Effector memory CD4-positive, alpha-beta T cell (primary cell): ENCODE data around the gene NPHS1.

Source experiments
- DNase-seq, 3 donors: peaks; one replicate each; pipeline ENCODE4 v3.0.0-alpha.2; 2020
- H3K27ac ChIP-seq: 2 replicates; pipeline ENCODE4 v1.7.0; 2013; ENCODE audit warnings: mild to moderate bottlenecking, low read length, moderate library complexity; ENCODE audit not compliant: insufficient read depth, poor library complexity, severe bottlenecking
- H3K27me3 ChIP-seq: replicated peaks from 2 replicates; pipeline ENCODE4 v1.7.0; 2013; ENCODE audit warnings: mild to moderate bottlenecking, low read length; ENCODE audit not compliant: insufficient read depth, control insufficient read depth, poor library complexity, severe bottlenecking
- H3K36me3 ChIP-seq: 2 replicates; pipeline ENCODE4 v1.7.0; 2013; ENCODE audit warnings: mild to moderate bottlenecking, low read length, moderate library complexity; ENCODE audit not compliant: control insufficient read depth, insufficient read depth
- H3K4me1 ChIP-seq: 2 replicates; pipeline ENCODE4 v1.7.0; 2013; ENCODE audit warnings: low read length, mild to moderate bottlenecking; ENCODE audit not compliant: control insufficient read depth, insufficient read depth, poor library complexity, severe bottlenecking
- H3K4me3 ChIP-seq: 2 replicates; pipeline ENCODE4 v1.7.0; 2013; ENCODE audit warnings: low read length, low read depth, mild to moderate bottlenecking; ENCODE audit not compliant: insufficient read depth, poor library complexity, severe bottlenecking
- H3K9me3 ChIP-seq: 2 replicates; pipeline ENCODE4 v1.7.0; 2013; ENCODE audit warnings: mild to moderate bottlenecking, low read length, moderate library complexity; ENCODE audit not compliant: control insufficient read depth

NPHS1 gene

GRCh38 chr19:35781650-35782049 lies 70.7 kb downstream of the NPHS1 start:
- H3K36me3 ChIP-seq, result peaks cover 5% of the 10 kb centered on the region
- no peaks in the 10 kb centered on the region for H3K27me3 ChIP-seq
- no peaks in the 10 kb centered on the region for H3K4me1 ChIP-seq
- H3K27ac ChIP-seq, result no peak overlapping the region
- no peak for DNase-seq
- H3K4me3 ChIP-seq, result no peak overlapping the region
- no peaks in the 10 kb centered on the region for H3K9me3 ChIP-seq

- Histone ChIP-seq H3K4me1 (peaks cover 7% of the 10 kb centered on the region), H3K4me3 (no peak overlapping the region), H3K9me3 (no peaks in the 10 kb centered on the region), H3K27ac (no peak overlapping the region), H3K27me3 (no peaks in the 10 kb centered on the region), H3K36me3 (peaks cover 5% of the 10 kb centered on the region)
- DNase-seq, result no peak
Measured at GRCh38 chr19:35780717-35781116, 71.6 kb downstream of the NPHS1 start.

GRCh38 chr19:35780058-35780457 lies 72.2 kb downstream of the NPHS1 start:
- peaks cover 5% of the 10 kb centered on the region for H3K36me3 ChIP-seq
- H3K9me3 ChIP-seq, result no peaks in the 10 kb centered on the region
- peaks cover 8% of the 10 kb centered on the region for H3K4me1 ChIP-seq
- H3K4me3 ChIP-seq, result no peak overlapping the region
- no peaks in the 10 kb centered on the region for H3K27me3 ChIP-seq
- no peak for DNase-seq
- H3K27ac ChIP-seq, result no peak overlapping the region

- no peak overlapping the region for H3K27ac ChIP-seq
- peaks cover 5% of the 10 kb centered on the region for H3K36me3 ChIP-seq
- no peaks in the 10 kb centered on the region for H3K9me3 ChIP-seq
- no peak for DNase-seq
- H3K4me3 ChIP-seq, result no peak overlapping the region
- H3K4me1 ChIP-seq, result peaks cover 17% of the 10 kb centered on the region
- no peaks in the 10 kb centered on the region for H3K27me3 ChIP-seq
Measured at GRCh38 chr19:35779033-35779432, 73.3 kb downstream of the NPHS1 start.

- no peaks in the 10 kb centered on the region for H3K27me3 ChIP-seq
- H3K4me3 ChIP-seq, result no peak overlapping the region
- peaks cover 3% of the 10 kb centered on the region for H3K36me3 ChIP-seq
- H3K27ac ChIP-seq, result no peak overlapping the region
- H3K4me1 ChIP-seq, result peaks cover 17% of the 10 kb centered on the region
- H3K9me3 ChIP-seq, result no peaks in the 10 kb centered on the region
- DNase-seq, result no peak
Measured at GRCh38 chr19:35777961-35778360, 74.3 kb downstream of the NPHS1 start.

GRCh38 chr19:35777086-35777841 lies 75.0 kb downstream of the NPHS1 start:
- H3K27me3 ChIP-seq, result no peaks in the 10 kb centered on the region
- peaks cover 17% of the 10 kb centered on the region for H3K4me1 ChIP-seq
- H3K36me3 ChIP-seq, result no peaks in the 10 kb centered on the region
- H3K4me3 ChIP-seq, result no peak overlapping the region
- no peak for DNase-seq
- H3K27ac ChIP-seq, result no peak overlapping the region
- H3K9me3 ChIP-seq, result no peaks in the 10 kb centered on the region

- DNase-seq, result no peak
- no peak overlapping the region for H3K27ac ChIP-seq
- peak overlapping the region; percentile 59 for H3K4me3 ChIP-seq
Measured at GRCh38 chr19:35776102-35776788, 76.1 kb downstream of the NPHS1 start.

More at GRCh38 chr19:35776102-35776788, 76.1 kb downstream of the NPHS1 start:
- no peaks in the 10 kb centered on the region for H3K9me3 ChIP-seq
- H3K4me1 ChIP-seq, result peaks cover 17% of the 10 kb centered on the region
- no peaks in the 10 kb centered on the region for H3K36me3 ChIP-seq
- H3K27me3 ChIP-seq, result no peaks in the 10 kb centered on the region
